Anterior cingulate cortex (tissue), 58 donors: Measurements from ENCODE around the gene CDH4.
"Not testable (repeated sequence)": the region's sequence is repeated elsewhere in the genome, so short reads cannot be mapped to it uniquely, and the experiment has no call there.

Experiments
- DNase-seq, 58 donors: peaks; one replicate each; lab custom pipeline; 2025; lab: John Stamatoyannopoulos, UW

Gene CDH4

DNA sequence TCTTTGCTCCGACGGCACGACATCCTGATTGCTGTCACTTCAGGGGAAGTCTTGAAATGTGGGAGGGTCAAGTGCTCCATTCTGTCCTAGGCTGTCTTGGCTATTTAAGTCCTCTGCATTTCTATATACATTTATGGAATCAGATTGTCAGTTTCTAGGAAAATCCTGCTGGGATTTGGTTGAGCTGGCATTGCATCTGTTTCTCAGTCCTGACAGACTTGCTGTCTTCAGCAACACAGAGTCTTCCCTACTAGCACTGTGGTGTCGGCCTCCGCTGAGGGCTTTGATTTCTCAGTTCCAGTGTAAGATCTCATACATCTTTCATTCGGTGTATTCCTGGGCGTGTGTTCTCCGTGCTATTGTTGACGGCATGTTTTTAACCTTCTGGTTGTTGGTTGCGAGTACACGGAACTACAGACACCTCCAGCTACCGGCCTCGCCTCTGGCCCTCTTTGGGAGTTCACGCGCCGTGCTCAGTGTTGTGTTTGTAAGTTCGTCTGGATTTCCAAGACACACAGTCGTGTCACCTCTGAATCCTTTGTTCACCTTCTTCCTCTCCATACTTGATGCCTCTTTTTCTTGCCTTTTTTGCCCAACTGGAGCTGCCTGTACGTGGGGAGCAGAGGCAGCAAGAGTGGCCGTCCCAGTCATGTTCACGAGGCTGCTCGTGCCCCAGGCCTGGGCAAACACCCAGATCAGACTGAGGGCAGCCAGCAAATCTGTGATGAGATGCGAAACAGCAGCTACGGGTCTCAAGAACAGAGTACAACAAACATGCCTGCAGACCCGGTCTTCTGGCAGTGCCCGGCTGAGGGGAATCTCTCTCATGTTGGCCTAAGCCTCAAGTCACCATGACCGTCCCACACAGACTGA lies 720.8 kb downstream of the CDH4 start:
- DNase-seq: no peak

GRCh38 chr20:61973515-61974356 lies 721.7 kb downstream of the CDH4 start:
- no peak for DNase-seq

GRCh38 chr20:61974357-61974665 lies 722.2 kb downstream of the CDH4 start:
- no peak for DNase-seq

GRCh38 chr20:61975407-61976129 lies 723.5 kb downstream of the CDH4 start:
- DNase-seq: no peak

DNA sequence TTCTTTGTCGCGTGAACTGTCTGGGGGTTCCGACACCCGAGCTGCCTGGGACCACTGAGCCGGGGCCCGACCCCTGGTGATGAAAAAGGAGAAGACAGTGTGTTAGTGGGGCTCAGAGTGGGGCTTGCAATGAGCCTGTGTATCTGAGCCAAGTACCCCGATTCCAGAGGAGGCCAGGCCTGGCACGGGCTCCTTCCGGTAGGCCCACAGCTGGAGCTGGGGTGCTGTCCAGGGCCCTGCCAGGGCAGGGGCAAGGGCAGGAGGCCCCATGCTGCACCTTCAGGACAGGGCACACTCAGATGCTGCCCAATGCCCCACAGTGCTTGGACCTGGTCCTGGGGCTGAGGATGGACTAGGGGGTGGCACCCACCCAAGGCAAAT lies 724.2 kb downstream of the CDH4 start:
- DNase-seq: no peak

DNA sequence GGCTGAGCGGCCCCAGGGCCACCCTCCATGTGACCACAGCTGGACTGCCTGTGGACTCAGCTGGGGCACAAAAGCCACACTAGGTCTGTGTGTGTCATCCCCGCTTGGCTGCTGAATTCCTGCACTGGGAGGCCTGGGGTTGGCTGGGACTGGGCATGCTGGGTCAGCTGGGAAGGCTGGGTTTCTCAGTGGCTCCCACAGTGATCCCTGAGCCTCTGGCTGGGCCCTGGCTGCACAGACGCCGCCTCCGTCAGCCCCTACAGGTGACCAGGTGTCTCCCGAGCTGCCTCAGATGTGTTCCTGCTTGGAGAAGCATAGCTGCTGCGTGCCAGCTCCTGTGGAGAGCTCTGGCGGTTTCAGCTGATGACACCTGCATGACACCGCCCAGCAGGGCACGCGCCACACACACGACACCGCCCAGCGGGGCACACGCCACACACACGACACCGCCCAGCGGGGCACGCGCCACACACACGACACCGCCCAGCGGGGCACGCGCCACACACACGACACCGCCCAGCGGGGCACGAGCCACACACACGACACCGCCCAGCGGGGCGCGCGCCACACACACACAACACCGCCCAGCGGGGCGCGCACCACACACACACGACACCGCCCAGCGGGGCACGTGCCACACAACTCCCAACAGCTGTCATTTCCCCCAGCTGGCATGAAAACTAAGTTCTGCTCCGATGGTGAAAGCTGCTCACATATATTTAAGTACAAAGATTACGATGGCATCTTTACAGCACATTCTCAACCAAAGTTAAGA lies 724.8 kb downstream of the CDH4 start:
- peak in 7 of 58 donors; percentile 15 to 43 (median 30) for DNase-seq

- DNase-seq: no peak
Measured at GRCh38 chr20:61977419-61977786, 725.3 kb downstream of the CDH4 start.

GRCh38 chr20:61978491-61978890 lies 726.4 kb downstream of the CDH4 start:
- DNase-seq: no peak

- DNase-seq: no peak
Measured at GRCh38 chr20:61979090-61979489, 727.0 kb downstream of the CDH4 start.

DNA sequence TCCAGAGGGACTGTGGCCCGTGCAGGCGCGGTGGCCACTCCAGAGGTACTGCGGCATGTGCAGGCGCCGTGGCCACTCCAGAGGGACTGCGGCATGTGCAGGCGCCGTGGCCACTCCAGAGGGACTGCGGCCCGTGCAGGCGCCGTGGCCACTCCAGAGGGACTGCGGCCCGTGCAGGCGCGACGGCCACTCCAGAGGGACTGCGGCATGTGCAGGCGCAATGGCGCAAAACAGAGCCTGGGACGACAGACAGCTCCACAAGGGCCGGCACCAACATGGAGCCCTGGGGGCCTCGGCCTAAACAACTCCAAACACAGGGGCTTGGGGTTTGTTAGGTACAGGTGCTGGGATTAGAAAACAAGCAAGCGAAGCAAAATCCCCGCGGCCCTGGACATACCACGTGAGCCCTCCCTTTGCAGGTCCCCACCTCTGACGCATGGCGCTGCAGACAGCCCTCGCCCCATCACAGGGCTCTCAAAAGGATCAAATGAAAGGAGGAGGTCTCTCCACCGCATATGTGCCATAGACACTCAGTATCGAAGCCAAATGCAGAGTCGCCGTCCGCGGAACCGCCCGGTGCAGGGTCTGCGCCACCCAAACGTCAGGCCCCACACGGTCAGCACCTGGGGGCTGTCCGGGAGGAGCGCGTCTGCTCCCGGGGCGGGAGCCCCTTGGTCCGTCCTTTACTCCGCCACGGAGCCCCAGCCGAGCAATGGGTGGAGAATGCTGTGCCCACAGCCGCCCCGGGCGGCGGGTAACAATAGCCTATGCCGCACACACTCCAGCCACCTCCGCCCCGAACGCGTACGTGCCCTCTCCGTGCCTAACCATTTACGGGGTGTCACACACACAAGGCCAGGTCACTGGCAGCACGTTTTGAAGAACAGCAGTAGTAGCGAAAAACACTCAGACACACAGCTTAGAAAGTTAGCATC lies 727.9 kb downstream of the CDH4 start:
- DNase-seq: no peak

DNA sequence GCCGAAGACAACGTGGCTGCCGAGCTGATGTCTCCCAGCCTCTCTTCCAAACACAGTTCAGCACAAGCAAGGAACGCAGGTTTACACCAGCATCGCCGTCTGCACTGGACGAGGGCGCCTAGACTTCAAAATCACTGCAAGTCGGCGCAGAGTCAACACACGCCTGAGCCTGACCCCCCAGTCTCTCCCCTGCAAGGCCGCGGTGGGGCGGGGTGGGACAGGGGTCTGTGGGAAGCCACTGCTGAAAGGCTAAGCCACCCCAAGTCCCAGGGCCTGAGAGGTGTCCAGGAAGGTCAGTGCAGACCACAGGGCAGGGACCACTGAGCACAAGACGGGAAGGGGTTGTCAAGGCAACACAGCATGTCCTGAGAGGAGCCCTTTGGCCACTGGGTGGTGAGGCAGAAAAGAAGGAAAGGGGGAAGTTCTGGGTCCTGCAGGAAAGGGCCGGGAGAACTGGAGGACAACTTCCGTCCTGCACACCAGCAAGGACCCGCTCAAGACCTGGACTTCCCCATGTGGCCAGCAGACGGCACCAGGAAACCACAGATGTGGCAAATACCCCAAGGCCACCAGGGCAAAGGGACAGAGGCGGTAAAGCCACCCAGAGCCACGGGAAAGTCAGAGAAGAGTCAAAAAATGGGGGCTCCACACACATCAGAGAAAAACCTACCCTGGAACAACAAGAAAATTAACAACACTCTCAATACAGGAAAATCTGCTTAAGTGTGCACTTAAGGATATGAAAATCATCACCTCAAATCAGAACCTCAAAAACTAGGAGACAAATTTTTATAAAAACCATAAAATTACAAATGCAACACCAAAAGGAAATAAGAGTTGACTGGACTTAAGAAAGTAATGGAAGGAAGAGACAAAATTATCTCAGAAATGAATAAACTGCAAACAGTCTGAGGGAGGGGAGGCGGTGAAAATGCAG lies 728.9 kb downstream of the CDH4 start:
- no peak for DNase-seq

- not testable (repeated sequence) for DNase-seq
Measured at GRCh38 chr20:61981691-61982090, 729.6 kb downstream of the CDH4 start.

GRCh38 chr20:61982191-61982950 lies 730.3 kb downstream of the CDH4 start:
- DNase-seq: no peak

- DNase-seq: no peak
Measured at GRCh38 chr20:61982951-61983315, 730.9 kb downstream of the CDH4 start.

- DNase-seq: no peak
Measured at GRCh38 chr20:61983965-61984364, 731.9 kb downstream of the CDH4 start.

GRCh38 chr20:61984431-61984830 lies 732.4 kb downstream of the CDH4 start:
- not testable (repeated sequence) for DNase-seq

GRCh38 chr20:61985096-61985495 lies 733.0 kb downstream of the CDH4 start:
- DNase-seq: no peak
